ENCODE data around the gene BRI3. TPM values are rescaled to one million over a fixed set of nuclear protein-coding genes. Genes with fewer than 3 reads are reported as not detected.

The BRI3 gene
- total RNA-seq, 4 donors from 2014 or later, result 34.2 to 54.2 (median 46.3) TPM

- 93 to 97% methylated on average over 7 of the region's 7 CpGs for WGBS, 2 donors
- TF ChIP-seq POLR2A (IDR thresholded peaks at IDR 0.05) (no peak), CTCF (IDR thresholded peaks at IDR 0.05) (no peak)
- intact Hi-C loops (cut with DNase I; ENCODE audit: low total_unique reads), result no loop called here
- H3K4me3 ChIP-seq (ENCODE audit: low read depth, poor library complexity, severe bottlenecking), result no peak overlapping the region
- no peak for DNase-seq (ENCODE audit: low spot score in 2 of 2)
Observed at GRCh38 chr7:98256431-98256830, 25.1 kb upstream of the BRI3 start.

- no peak for DNase-seq (ENCODE audit: low spot score in 2 of 2)
- WGBS, 2 donors, result 85 to 90% methylated on average over 6 of the region's 6 CpGs
- H3K4me3 ChIP-seq (ENCODE audit: low read depth, poor library complexity, severe bottlenecking), result no peak overlapping the region
- intact Hi-C loops (cut with DNase I; ENCODE audit: low total_unique reads), result no loop called here
- no peak for TF ChIP-seq POLR2A (IDR thresholded peaks at IDR 0.05)
- TF ChIP-seq CTCF (IDR thresholded peaks at IDR 0.05), result no peak
Observed at GRCh38 chr7:98257701-98258100, 23.8 kb upstream of the BRI3 start.

GRCh38 chr7:98265841-98266271 lies 15.6 kb upstream of the BRI3 start:
- 75 to 81% methylated on average over 5 of the region's 5 CpGs for WGBS, 2 donors
- intact Hi-C loops (cut with DNase I; ENCODE audit: low total_unique reads), result no loop called here
- TF ChIP-seq CTCF (IDR thresholded peaks at IDR 0.05) (no peak), POLR2A (IDR thresholded peaks at IDR 0.05) (no peak)
- H3K4me3 ChIP-seq (ENCODE audit: low read depth, poor library complexity, severe bottlenecking), result no peak overlapping the region
- DNase-seq (ENCODE audit: low spot score in 2 of 2), result no peak

- TF ChIP-seq POLR2A (IDR thresholded peaks at IDR 0.05) (no peak), CTCF (IDR thresholded peaks at IDR 0.05) (no peak)
- H3K4me3 ChIP-seq (ENCODE audit: low read depth, poor library complexity, severe bottlenecking), result no peak overlapping the region
- 66 to 74% methylated on average over 2 of the region's 2 CpGs for WGBS, 2 donors
- no peak for DNase-seq (ENCODE audit: low spot score in 2 of 2)
- intact Hi-C loops (cut with DNase I; ENCODE audit: low total_unique reads), result no loop called here
Observed at GRCh38 chr7:98266840-98267239, 14.6 kb upstream of the BRI3 start.

GRCh38 chr7:98267303-98267702 lies 14.2 kb upstream of the BRI3 start:
- intact Hi-C loops (cut with DNase I; ENCODE audit: low total_unique reads), result no loop called here
- no peak overlapping the region for H3K4me3 ChIP-seq (ENCODE audit: low read depth, poor library complexity, severe bottlenecking)
- no peak for DNase-seq (ENCODE audit: low spot score in 2 of 2)
- TF ChIP-seq CTCF (IDR thresholded peaks at IDR 0.05) (no peak), POLR2A (IDR thresholded peaks at IDR 0.05) (no peak)
- WGBS, 2 donors, result 92% methylated on average over 3 of the region's 3 CpGs

- no peak for DNase-seq (ENCODE audit: low spot score in 2 of 2)
- intact Hi-C loops (cut with DNase I; ENCODE audit: low total_unique reads), result no loop called here
- WGBS, 2 donors, result 55 to 67% methylated on average over 5 of the region's 5 CpGs
- H3K4me3 ChIP-seq (ENCODE audit: low read depth, poor library complexity, severe bottlenecking), result no peak overlapping the region
- TF ChIP-seq POLR2A (IDR thresholded peaks at IDR 0.05) (no peak), CTCF (IDR thresholded peaks at IDR 0.05) (no peak)
Observed at GRCh38 chr7:98276241-98276761, 5.2 kb upstream of the BRI3 start.

Data from lower leg skin (tissue), 4 donors.